ENCODE results near the gene PRRC2C. TPM values are rescaled to one million over a fixed set of nuclear protein-coding genes. Genes with fewer than 3 reads are reported as not detected.

The PRRC2C gene
- total RNA-seq, 4 donors from 2014 or later: 59.7 to 114 (median 88.0) TPM

DNA sequence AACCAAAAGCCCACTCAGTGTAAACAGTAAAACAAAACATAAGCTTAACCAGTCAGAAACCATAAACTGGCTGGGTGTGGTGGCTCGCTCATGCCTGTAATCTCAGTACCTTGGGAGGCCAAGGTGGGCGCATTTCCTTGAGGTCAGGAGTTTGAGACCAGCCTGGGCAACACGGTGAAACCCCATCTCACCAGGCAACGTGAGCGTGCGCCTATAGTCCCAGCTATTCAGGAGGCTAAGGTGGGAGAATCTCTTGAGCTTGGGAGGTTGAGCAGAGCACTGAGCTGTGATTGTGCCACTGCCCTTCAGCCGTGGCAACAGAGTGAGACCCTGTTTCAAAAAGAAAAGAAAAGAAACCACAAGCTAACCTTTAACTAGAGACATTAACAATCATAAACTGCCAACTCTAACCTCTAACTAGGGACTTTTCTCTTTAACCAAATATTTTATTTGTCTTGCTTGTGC, 13.1 kb upstream of the PRRC2C start:
- no peaks in the 10 kb centered on the region for H3K9me3 ChIP-seq
- 84 to 100% methylated on average over 2 to 6 of the region's 7 CpGs for WGBS, 2 donors
- no peaks in the 10 kb centered on the region for H3K27me3 ChIP-seq
- no peak for TF ChIP-seq POLR2A (IDR thresholded peaks at IDR 0.05)
- TF ChIP-seq, protein P1, sequence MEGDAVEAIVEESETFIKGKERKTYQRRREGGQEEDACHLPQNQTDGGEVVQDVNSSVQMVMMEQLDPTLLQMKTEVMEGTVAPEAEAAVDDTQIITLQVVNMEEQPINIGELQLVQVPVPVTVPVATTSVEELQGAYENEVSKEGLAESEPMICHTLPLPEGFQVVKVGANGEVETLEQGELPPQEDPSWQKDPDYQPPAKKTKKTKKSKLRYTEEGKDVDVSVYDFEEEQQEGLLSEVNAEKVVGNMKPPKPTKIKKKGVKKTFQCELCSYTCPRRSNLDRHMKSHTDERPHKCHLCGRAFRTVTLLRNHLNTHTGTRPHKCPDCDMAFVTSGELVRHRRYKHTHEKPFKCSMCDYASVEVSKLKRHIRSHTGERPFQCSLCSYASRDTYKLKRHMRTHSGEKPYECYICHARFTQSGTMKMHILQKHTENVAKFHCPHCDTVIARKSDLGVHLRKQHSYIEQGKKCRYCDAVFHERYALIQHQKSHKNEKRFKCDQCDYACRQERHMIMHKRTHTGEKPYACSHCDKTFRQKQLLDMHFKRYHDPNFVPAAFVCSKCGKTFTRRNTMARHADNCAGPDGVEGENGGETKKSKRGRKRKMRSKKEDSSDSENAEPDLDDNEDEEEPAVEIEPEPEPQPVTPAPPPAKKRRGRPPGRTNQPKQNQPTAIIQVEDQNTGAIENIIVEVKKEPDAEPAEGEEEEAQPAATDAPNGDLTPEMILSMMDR (IDR thresholded peaks at IDR 0.05): no peak
- no peak overlapping the region for H3K4me3 ChIP-seq
- no peak for DNase-seq
- H3K36me3 ChIP-seq: no peaks in the 10 kb centered on the region
- H3K4me1 ChIP-seq: no peaks in the 10 kb centered on the region
- intact Hi-C loops (cut with DNase I): no loop called here
- no peak overlapping the region for H3K27ac ChIP-seq

DNA sequence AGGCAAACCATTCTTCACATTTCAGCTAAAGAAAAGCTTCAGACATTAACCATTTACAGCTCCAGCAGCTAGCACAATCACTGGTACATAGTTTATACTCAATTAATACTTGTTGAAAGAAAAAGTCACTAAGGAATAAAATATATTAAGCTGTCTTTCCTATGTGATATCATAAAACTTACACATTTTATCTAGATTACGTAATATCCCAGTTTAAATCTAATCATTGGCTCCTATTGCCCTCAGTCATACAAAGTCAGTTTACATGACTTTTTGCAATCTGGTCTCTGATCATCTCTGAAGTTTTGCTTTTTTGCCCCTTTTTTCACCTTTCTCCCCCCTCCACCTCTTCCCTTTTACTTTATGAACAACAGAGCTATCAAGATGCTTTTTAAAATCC, 8.5 kb upstream of the PRRC2C start:
- intact Hi-C loops (cut with DNase I): no loop called here
- TF ChIP-seq, protein P1 (IDR thresholded peaks at IDR 0.05): no peak
- no peak for TF ChIP-seq POLR2A (IDR thresholded peaks at IDR 0.05)
- no peaks in the 10 kb centered on the region for H3K36me3 ChIP-seq
- 91 to 93% methylated on average over 1 of the region's 1 CpG for WGBS, 2 donors
- no peaks in the 10 kb centered on the region for H3K4me1 ChIP-seq
- H3K9me3 ChIP-seq: no peaks in the 10 kb centered on the region
- no peak for DNase-seq
- H3K4me3 ChIP-seq: no peak overlapping the region
- H3K27me3 ChIP-seq: no peaks in the 10 kb centered on the region
- H3K27ac ChIP-seq: no peak overlapping the region

DNA sequence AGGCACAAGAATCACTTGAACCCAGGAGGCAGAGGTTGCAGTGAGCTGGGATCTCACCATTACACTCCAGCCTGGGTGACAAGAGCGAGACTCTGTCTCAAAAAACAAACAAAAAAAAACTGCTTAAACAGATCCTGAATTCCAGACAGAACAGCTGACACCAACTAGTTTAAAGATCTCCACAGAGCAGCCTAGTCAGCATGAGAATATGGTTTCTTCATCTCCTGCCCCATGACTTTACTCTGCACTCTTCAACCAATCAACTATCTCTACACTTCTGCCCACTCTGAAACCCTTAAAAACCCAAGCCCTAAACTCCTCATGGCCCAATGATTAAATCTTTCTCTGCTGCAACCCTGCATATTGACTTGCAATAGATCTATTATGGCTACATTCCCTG, 7.5 kb upstream of the PRRC2C start:
- no peaks in the 10 kb centered on the region for H3K27me3 ChIP-seq
- intact Hi-C loops (cut with DNase I): no loop called here
- H3K9me3 ChIP-seq: no peaks in the 10 kb centered on the region
- H3K4me3 ChIP-seq: no peak overlapping the region
- H3K27ac ChIP-seq: no peak overlapping the region
- TF ChIP-seq, protein P1 (IDR thresholded peaks at IDR 0.05): no peak
- TF ChIP-seq POLR2A (IDR thresholded peaks at IDR 0.05): no peak
- WGBS, 2 donors: 84 to 90% methylated on average over 1 of the region's 1 CpG
- no peaks in the 10 kb centered on the region for H3K4me1 ChIP-seq
- H3K36me3 ChIP-seq: no peaks in the 10 kb centered on the region
- DNase-seq: no peak

DNA sequence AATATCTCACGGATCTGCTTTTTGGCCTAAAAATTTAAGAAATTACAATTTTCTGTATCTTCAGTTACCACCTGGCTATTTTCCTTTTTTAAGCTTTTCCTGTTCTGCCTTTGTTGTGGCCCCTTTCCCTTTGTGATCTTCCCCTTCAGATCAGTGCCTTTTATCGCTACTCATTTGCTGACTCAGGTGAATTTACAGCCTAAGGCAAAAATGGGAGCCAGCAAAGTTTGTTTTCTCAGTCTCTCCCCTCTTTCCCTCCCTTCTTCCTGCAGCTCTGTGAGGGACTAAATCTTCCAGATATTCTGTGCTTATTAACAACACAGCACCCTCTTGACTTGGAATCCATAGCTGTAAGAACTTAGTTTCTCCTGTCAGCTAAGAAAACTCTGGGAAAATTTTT, 5.3 kb upstream of the PRRC2C start:
- 19 to 47% methylated on average over 2 of the region's 2 CpGs for WGBS, 2 donors
- H3K36me3 ChIP-seq: no peaks in the 10 kb centered on the region
- TF ChIP-seq, protein P1 (IDR thresholded peaks at IDR 0.05): no peak
- no peak for TF ChIP-seq POLR2A (IDR thresholded peaks at IDR 0.05)
- H3K27me3 ChIP-seq: no peaks in the 10 kb centered on the region
- intact Hi-C loops (cut with DNase I): no loop called here
- DNase-seq: no peak
- no peak overlapping the region for H3K4me3 ChIP-seq
- peaks cover 0 to 8% (median 0%) of the 10 kb centered on the region in 3 donors for H3K4me1 ChIP-seq
- no peaks in the 10 kb centered on the region for H3K9me3 ChIP-seq
- H3K27ac ChIP-seq: no peak overlapping the region

DNA sequence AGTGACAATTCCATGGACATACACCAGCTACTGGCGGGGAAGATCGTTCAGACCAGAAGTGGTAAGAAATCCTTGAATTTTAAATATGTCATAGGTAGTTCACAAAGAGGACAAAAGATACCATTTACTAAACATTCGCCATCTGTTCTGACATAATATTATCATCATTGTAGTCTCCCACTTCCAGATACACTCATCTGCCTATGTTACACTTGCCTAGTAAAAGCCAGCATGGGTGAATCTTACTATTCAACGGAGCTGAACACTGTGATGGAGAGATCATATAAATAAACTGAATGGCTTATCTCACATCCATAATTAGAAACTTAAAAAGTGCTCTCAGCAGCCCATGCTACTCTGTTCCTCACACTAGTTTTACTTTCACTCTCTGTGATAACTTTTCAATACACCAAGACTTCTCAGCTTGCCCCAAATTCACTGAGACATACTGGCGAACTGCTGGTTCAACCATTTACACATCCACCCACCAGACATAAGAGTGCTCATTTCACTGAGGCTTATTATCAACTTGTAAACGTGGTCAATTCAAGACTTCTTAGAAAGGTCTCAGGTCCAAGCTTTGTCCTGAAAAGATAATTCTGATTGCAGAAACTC, 463 bp upstream of the PRRC2C start:
- no peak for TF ChIP-seq POLR2A (IDR thresholded peaks at IDR 0.05)
- TF ChIP-seq, protein P1 (IDR thresholded peaks at IDR 0.05): peak in 1 of 6 experiments; percentile 79
- H3K27ac ChIP-seq: peak overlapping the region; percentile 98 to 100 (median 100)
- WGBS, 2 donors: 11 to 14% methylated on average over 6 of the region's 6 CpGs
- H3K36me3 ChIP-seq: peaks cover 0 to 1% (median 0%) of the 10 kb centered on the region in 3 donors
- H3K4me3 ChIP-seq: peak overlapping the region; percentile 88 to 99 (median 94)
- peaks cover 19 to 43% (median 22%) of the 10 kb centered on the region in 3 donors for H3K4me1 ChIP-seq
- intact Hi-C loops (cut with DNase I): no loop called here
- DNase-seq: no peak
- no peaks in the 10 kb centered on the region for H3K27me3 ChIP-seq
- no peaks in the 10 kb centered on the region for H3K9me3 ChIP-seq
